Stimulated activated CD8-positive, alpha-beta memory T cell treated with anti-CD3 and anti-CD28 coated beads, Interleukin-2, amount 100 ng/mL, for 1 hour (primary cell): ENCODE data around the gene DEK.
"Not testable (repeated sequence)": the region's sequence is repeated elsewhere in the genome, so short reads cannot be mapped to it uniquely, and the experiment has no call there.

Experiments
- DNase-seq, 2 donors: peaks; one replicate each; pipeline ENCODE4 v3.0.0-alpha.2; 2020; ENCODE audit warnings: low read depth in 2 of 2

Gene DEK

GRCh38 chr6:18204691-18205090 is 59.6 kb downstream of the DEK start:
- no peak for DNase-seq

GRCh38 chr6:18203786-18204185 is 60.5 kb downstream of the DEK start:
- no peak for DNase-seq

GRCh38 chr6:18192026-18192425 is 72.3 kb downstream of the DEK start:
- DNase-seq, result no peak

GRCh38 chr6:18189196-18189595 is 75.1 kb downstream of the DEK start:
- DNase-seq, result no peak

GRCh38 chr6:18187701-18188100 is 76.6 kb downstream of the DEK start:
- no peak for DNase-seq

- no peak for DNase-seq
These were observed 77.6 kb downstream of the DEK start for GRCh38 chr6:18186540-18187250.

GRCh38 chr6:18186033-18186432 is 78.3 kb downstream of the DEK start:
- DNase-seq, result no peak

- no peak for DNase-seq
These were observed 78.7 kb downstream of the DEK start for GRCh38 chr6:18185624-18186023.

- DNase-seq, result no peak
These were observed 80.6 kb downstream of the DEK start for GRCh38 chr6:18183766-18184165.

GRCh38 chr6:18182568-18182967 is 81.8 kb downstream of the DEK start:
- DNase-seq, result no peak

- DNase-seq, result no peak
These were observed 84.5 kb downstream of the DEK start for GRCh38 chr6:18179770-18180356.

GRCh38 chr6:18178960-18179615 is 85.2 kb downstream of the DEK start:
- no peak for DNase-seq

GRCh38 chr6:18177286-18177965 is 86.9 kb downstream of the DEK start:
- DNase-seq, result no peak

GRCh38 chr6:18176198-18176597 is 88.1 kb downstream of the DEK start:
- not testable (repeated sequence) for DNase-seq
